Measurements from ENCODE around the gene ETV5.

The ETV5 gene

DNA sequence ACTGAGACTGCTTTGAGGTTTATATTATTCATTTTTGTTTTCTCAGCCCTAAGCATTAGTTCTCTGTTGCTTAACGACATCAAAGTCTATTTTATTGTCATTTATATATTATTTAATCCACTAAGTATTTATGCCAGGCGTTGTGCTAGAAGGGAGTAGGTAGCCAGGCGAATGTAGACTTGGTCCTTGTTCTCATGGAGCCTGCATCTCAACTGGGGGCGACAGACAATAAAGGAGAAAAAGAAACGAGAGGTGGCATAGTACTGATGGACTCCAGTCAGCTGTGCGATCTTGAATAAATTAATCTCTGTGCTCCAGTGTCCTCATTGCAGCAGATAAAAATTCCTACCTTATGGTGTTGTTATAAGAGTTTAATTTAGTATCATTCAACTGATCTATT lies 49.7 kb downstream of the ETV5 start:
- H2AFZ ChIP-seq (ENCODE audit: low read depth, low read length), result no peak overlapping the region
- no peak overlapping the region for H3K4me3 ChIP-seq (ENCODE audit: low read length)
- H3K9me3 ChIP-seq (ENCODE audit: low read length), result no peaks in the 10 kb centered on the region
- H3K4me1 ChIP-seq (ENCODE audit: insufficient read depth, low read length), result peaks cover under 1% of the 10 kb centered on the region
- H3K27me3 ChIP-seq (ENCODE audit: insufficient read depth, low read length), result no peaks in the 10 kb centered on the region
- H3K36me3 ChIP-seq (ENCODE audit: insufficient read depth, low read length), result no peaks in the 10 kb centered on the region

- Histone ChIP-seq H3K36me3 (ENCODE audit: insufficient read depth, low read length) (no peaks in the 10 kb centered on the region), H2AFZ (ENCODE audit: low read depth, low read length) (no peak overlapping the region), H3K4me3 (ENCODE audit: low read length) (no peak overlapping the region), H3K27me3 (ENCODE audit: insufficient read depth, low read length) (no peaks in the 10 kb centered on the region), H3K9me3 (ENCODE audit: low read length) (no peaks in the 10 kb centered on the region), H3K4me1 (ENCODE audit: insufficient read depth, low read length) (peaks cover 5% of the 10 kb centered on the region)
Observed at GRCh38 chr3:186058225-186058624, 50.7 kb downstream of the ETV5 start.

DNA sequence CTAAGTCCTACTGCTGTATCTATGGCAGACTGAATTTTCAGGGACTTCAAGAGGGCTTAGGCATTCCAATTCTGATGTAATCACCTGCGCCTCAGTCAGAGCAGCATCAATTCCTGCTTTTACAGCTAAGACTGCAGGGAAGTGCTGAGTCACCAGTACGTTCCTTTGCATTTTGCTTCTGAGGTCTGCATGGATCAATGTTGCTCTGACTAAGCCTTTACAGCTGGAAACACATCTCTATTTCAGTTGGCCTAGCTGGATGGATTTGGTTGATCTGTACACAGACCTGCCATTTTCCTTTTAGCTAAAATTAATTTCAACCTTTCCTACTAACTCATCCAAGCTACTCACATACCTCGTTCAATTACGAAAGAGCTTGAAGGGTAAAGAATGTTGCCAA lies 51.3 kb downstream of the ETV5 start:
- Histone ChIP-seq H2AFZ (ENCODE audit: low read depth, low read length) (no peak overlapping the region), H3K4me3 (ENCODE audit: low read length) (no peak overlapping the region), H3K27me3 (ENCODE audit: insufficient read depth, low read length) (no peaks in the 10 kb centered on the region), H3K36me3 (ENCODE audit: insufficient read depth, low read length) (no peaks in the 10 kb centered on the region), H3K4me1 (ENCODE audit: insufficient read depth, low read length) (peaks cover 5% of the 10 kb centered on the region), H3K9me3 (ENCODE audit: low read length) (no peaks in the 10 kb centered on the region)

DNA sequence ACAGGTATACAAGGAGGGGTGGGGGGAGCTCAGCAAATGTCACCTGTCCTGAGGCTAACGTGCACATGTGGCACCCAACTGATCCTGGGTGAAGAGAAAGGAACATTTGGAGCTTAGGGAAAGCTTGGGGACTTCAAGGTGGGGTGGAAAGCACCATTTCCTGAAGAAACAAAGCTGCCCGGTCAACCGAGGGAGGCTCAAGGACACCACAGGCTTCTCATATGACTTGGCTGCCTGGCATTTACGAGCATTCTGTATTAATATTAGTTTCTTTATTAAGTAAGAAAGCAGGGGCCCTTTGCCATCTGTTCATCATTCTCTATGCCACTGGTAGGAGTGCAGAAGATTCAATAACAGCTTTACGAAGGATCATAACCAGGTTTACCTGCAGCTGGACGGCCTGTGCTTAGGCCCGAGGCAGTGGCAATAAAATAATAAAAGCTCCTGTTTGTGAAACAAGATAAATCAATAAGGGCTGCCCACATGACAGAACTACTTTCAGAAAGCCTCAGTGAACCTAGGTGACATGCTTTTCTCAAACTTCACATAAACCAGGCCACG lies 54.0 kb downstream of the ETV5 start:
- Histone ChIP-seq H3K9me3 (ENCODE audit: low read length) (no peaks in the 10 kb centered on the region), H3K36me3 (ENCODE audit: insufficient read depth, low read length) (no peaks in the 10 kb centered on the region), H3K4me1 (ENCODE audit: insufficient read depth, low read length) (peaks cover 5% of the 10 kb centered on the region), H3K27me3 (ENCODE audit: insufficient read depth, low read length) (no peaks in the 10 kb centered on the region), H3K4me3 (ENCODE audit: low read length) (no peak overlapping the region), H2AFZ (ENCODE audit: low read depth, low read length) (no peak overlapping the region)

GRCh38 chr3:186053954-186054791 lies 54.7 kb downstream of the ETV5 start:
- no peak overlapping the region for H3K4me3 ChIP-seq (ENCODE audit: low read length)
- H2AFZ ChIP-seq (ENCODE audit: low read depth, low read length), result no peak overlapping the region
- H3K27me3 ChIP-seq (ENCODE audit: insufficient read depth, low read length), result no peaks in the 10 kb centered on the region
- H3K9me3 ChIP-seq (ENCODE audit: low read length), result no peaks in the 10 kb centered on the region
- peaks cover 5% of the 10 kb centered on the region for H3K4me1 ChIP-seq (ENCODE audit: insufficient read depth, low read length)
- no peaks in the 10 kb centered on the region for H3K36me3 ChIP-seq (ENCODE audit: insufficient read depth, low read length)

DNA sequence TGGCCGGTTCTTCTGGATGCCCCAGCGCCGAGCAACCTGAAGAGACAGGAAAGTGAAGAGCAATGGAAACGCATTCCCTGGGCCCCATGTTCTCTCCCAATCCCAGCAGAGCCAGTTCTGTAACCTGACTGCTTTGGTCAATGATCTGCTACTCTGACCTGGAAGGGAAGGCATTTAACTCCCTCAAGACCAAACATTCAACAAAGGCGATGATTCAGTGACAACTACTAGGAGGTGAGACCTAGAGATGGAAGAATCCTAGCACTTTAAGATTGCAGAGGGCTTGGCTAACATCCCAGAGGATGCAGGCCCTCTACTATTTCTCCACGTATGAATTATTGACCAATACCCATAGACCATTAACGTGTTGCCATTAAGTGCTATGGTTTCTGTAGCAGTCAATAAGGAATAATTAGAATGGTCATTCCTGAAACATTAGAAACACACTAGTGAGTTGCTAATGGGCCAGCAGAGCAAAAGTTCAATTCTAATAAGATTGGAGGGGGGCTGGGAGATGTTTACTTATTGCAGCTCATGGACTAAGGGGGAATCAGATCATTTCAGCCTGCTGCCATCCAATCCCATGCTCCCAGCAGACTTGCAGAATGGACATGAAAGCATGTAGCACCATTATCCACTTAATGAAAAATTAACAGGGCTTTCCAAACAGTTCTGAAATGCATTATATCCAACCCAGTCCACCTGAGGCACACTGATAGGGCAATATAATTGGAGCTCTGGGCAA lies 56.6 kb downstream of the ETV5 start:
- Histone ChIP-seq H3K4me3 (ENCODE audit: low read length) (no peak overlapping the region), H3K9me3 (ENCODE audit: low read length) (no peaks in the 10 kb centered on the region), H2AFZ (ENCODE audit: low read depth, low read length) (no peak overlapping the region), H3K36me3 (ENCODE audit: insufficient read depth, low read length) (no peaks in the 10 kb centered on the region), H3K27me3 (ENCODE audit: insufficient read depth, low read length) (no peaks in the 10 kb centered on the region), H3K4me1 (ENCODE audit: insufficient read depth, low read length) (peaks cover 5% of the 10 kb centered on the region)

- H3K4me3 ChIP-seq (ENCODE audit: low read length), result no peak overlapping the region
- H3K4me1 ChIP-seq (ENCODE audit: insufficient read depth, low read length), result peaks cover 22% of the 10 kb centered on the region
- H3K27me3 ChIP-seq (ENCODE audit: insufficient read depth, low read length), result peaks cover 12% of the 10 kb centered on the region
- no peaks in the 10 kb centered on the region for H3K9me3 ChIP-seq (ENCODE audit: low read length)
- no peaks in the 10 kb centered on the region for H3K36me3 ChIP-seq (ENCODE audit: insufficient read depth, low read length)
- H2AFZ ChIP-seq (ENCODE audit: low read depth, low read length), result no peak overlapping the region
Observed at GRCh38 chr3:186049001-186049400, 59.9 kb downstream of the ETV5 start.

DNA sequence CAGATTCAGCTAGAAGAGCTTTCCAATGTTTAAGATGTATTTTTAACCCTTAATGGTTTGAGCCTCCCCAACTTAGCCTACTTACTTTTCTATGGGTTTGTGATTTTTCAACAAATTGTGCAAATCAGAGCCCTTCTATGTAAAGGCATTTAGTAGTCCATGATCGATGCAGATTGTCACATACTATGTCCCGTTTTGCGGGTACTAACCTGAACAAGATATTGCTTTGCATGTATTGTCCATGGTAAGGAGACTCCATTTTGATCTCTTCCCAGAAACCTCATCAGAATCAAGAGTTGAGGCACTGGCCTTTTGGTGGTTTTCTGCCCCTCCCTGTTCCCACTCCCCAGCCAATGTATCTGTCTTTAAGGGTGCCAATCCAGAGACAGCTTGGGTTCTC lies 60.8 kb downstream of the ETV5 start:
- no peaks in the 10 kb centered on the region for H3K36me3 ChIP-seq (ENCODE audit: insufficient read depth, low read length)
- no peak overlapping the region for H3K4me3 ChIP-seq (ENCODE audit: low read length)
- H2AFZ ChIP-seq (ENCODE audit: low read depth, low read length), result no peak overlapping the region
- peaks cover 19% of the 10 kb centered on the region for H3K4me1 ChIP-seq (ENCODE audit: insufficient read depth, low read length)
- H3K27me3 ChIP-seq (ENCODE audit: insufficient read depth, low read length), result peaks cover 19% of the 10 kb centered on the region
- H3K9me3 ChIP-seq (ENCODE audit: low read length), result no peaks in the 10 kb centered on the region

DNA sequence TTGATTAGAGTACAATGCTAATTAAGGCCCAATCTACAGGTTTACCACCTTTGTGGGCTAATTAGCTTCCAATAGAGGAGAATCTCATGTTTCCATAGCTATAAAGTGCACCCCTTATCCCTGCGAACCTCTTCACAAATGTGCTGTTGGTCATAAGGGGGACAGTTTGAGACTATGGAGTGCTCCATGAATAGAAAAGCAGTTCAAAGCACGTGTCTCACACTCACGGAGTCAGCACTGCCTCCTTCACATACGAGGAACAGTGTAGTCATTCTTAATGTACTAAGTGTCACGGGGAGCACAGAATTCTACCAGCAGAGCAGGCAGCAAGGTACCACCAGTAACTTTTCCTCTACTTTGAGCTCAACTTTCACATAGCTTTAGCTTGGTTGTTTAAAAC lies 62.1 kb downstream of the ETV5 start:
- H3K9me3 ChIP-seq (ENCODE audit: low read length), result no peaks in the 10 kb centered on the region
- H3K4me1 ChIP-seq (ENCODE audit: insufficient read depth, low read length), result peaks cover 19% of the 10 kb centered on the region
- H3K36me3 ChIP-seq (ENCODE audit: insufficient read depth, low read length), result no peaks in the 10 kb centered on the region
- no peak overlapping the region for H3K4me3 ChIP-seq (ENCODE audit: low read length)
- no peak overlapping the region for H2AFZ ChIP-seq (ENCODE audit: low read depth, low read length)
- H3K27me3 ChIP-seq (ENCODE audit: insufficient read depth, low read length), result peaks cover 27% of the 10 kb centered on the region

GRCh38 chr3:186044968-186045367 lies 63.9 kb downstream of the ETV5 start:
- Histone ChIP-seq H3K9me3 (ENCODE audit: low read length) (no peaks in the 10 kb centered on the region), H3K4me1 (ENCODE audit: insufficient read depth, low read length) (peaks cover 19% of the 10 kb centered on the region), H3K36me3 (ENCODE audit: insufficient read depth, low read length) (no peaks in the 10 kb centered on the region), H3K27me3 (ENCODE audit: insufficient read depth, low read length) (peaks cover 27% of the 10 kb centered on the region), H3K4me3 (ENCODE audit: low read length) (no peak overlapping the region), H2AFZ (ENCODE audit: low read depth, low read length) (no peak overlapping the region)

DNA sequence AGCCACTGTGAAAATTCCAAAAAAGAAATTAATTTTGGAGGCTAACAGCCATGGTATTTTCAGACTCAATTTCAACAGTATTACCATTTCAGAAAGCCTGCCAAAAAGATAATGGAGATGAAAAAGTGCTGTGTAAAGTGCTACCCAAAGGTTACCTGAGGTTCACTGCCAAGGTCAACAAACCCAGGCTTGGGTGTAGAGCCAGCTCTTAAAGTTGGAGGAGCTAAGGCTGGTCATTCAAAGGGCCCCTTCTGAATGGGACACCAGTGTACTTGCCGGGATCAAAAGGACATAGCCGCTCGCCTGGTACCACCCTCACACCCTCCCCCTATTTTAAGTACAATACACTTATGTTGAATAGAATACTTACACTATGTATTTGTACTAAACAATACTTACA lies 64.5 kb downstream of the ETV5 start:
- H2AFZ ChIP-seq (ENCODE audit: low read depth, low read length), result no peak overlapping the region
- no peaks in the 10 kb centered on the region for H3K36me3 ChIP-seq (ENCODE audit: insufficient read depth, low read length)
- peaks cover 32% of the 10 kb centered on the region for H3K27me3 ChIP-seq (ENCODE audit: insufficient read depth, low read length)
- no peaks in the 10 kb centered on the region for H3K9me3 ChIP-seq (ENCODE audit: low read length)
- no peak overlapping the region for H3K4me3 ChIP-seq (ENCODE audit: low read length)
- H3K4me1 ChIP-seq (ENCODE audit: insufficient read depth, low read length), result peaks cover 19% of the 10 kb centered on the region

DNA sequence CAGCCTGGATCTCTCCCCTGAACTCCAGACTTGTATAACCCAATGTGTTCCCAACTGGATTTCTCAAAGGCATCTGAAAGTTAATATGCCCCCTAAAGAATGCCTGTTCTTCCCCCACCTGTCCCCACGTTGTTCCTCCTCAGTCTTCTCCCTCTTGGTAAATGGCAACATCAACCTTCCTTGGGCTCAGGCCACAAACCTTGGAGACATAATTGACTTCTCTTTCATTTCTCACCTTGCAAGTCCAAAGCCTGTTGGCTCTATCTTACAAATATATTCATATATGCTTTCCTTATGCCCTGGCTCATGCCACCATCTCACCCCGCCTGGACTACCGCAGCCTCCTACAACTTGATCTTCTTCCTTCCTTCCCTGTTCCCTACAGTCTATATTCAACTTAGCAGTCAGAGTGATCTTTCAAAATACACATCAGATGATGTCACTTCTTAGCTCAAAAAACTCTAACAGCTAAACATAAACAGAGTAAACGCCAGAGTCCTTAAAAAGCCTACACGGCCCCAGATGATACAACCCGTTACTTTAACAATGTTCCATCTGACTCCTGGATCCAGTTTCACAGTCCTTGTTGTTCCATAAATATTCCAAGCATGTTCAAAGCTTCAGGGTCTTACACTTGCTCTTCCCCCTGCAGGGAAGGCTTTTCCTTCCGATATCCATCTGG lies 66.2 kb downstream of the ETV5 start:
- Histone ChIP-seq H3K4me1 (ENCODE audit: insufficient read depth, low read length) (peaks cover 19% of the 10 kb centered on the region), H3K4me3 (ENCODE audit: low read length) (no peak overlapping the region), H2AFZ (ENCODE audit: low read depth, low read length) (no peak overlapping the region), H3K27me3 (ENCODE audit: insufficient read depth, low read length) (peaks cover 40% of the 10 kb centered on the region), H3K9me3 (ENCODE audit: low read length) (peaks cover 6% of the 10 kb centered on the region), H3K36me3 (ENCODE audit: insufficient read depth, low read length) (no peaks in the 10 kb centered on the region)

- Histone ChIP-seq H3K4me1 (ENCODE audit: insufficient read depth, low read length) (peaks cover 19% of the 10 kb centered on the region), H3K27me3 (ENCODE audit: insufficient read depth, low read length) (peaks cover 41% of the 10 kb centered on the region), H3K36me3 (ENCODE audit: insufficient read depth, low read length) (no peaks in the 10 kb centered on the region), H3K9me3 (ENCODE audit: low read length) (peaks cover 6% of the 10 kb centered on the region), H2AFZ (ENCODE audit: low read depth, low read length) (no peak overlapping the region), H3K4me3 (ENCODE audit: low read length) (no peak overlapping the region)
Observed at GRCh38 chr3:186042036-186042435, 66.9 kb downstream of the ETV5 start.

Measured in neuron (in vitro differentiated cells).